ENCODE results near the gene EMSY.

EMSY gene

GRCh38 chr11:76558473-76558872, 113.7 kb downstream of the EMSY start:
- H3K36me3 ChIP-seq (ENCODE audit: insufficient read depth) = no peaks in the 10 kb centered on the region
- H3K79me2 ChIP-seq (ENCODE audit: insufficient read depth, low read depth) = no peaks in the 10 kb centered on the region
- no peaks in the 10 kb centered on the region for H3K27me3 ChIP-seq (ENCODE audit: insufficient read depth, low read depth)
- no peak overlapping the region for H3K27ac ChIP-seq
- H3K9ac ChIP-seq = no peak overlapping the region
- H2AFZ ChIP-seq (ENCODE audit: low read depth) = no peak overlapping the region
- H4K20me1 ChIP-seq (ENCODE audit: insufficient read depth) = no peaks in the 10 kb centered on the region
- no peaks in the 10 kb centered on the region for H3K4me1 ChIP-seq (ENCODE audit: low read depth, poor library complexity, severe bottlenecking)
- TF ChIP-seq CTCF (conservative IDR thresholded peaks at IDR 0.05; ENCODE audit: low read depth, low read length) = no peak
- no peak overlapping the region for H3K4me2 ChIP-seq
- H3K4me3 ChIP-seq (IDR thresholded peaks at IDR 0.05; ENCODE audit: insufficient read depth, low read depth, low read length) = no peak overlapping the region

- no peak overlapping the region for H3K27ac ChIP-seq
- TF ChIP-seq CTCF (conservative IDR thresholded peaks at IDR 0.05; ENCODE audit: low read depth, low read length) = no peak
- no peak overlapping the region for H2AFZ ChIP-seq (ENCODE audit: low read depth)
- no peak overlapping the region for H3K9ac ChIP-seq
- H3K4me2 ChIP-seq = no peak overlapping the region
- no peaks in the 10 kb centered on the region for H3K79me2 ChIP-seq (ENCODE audit: insufficient read depth, low read depth)
- no peaks in the 10 kb centered on the region for H3K27me3 ChIP-seq (ENCODE audit: insufficient read depth, low read depth)
- H4K20me1 ChIP-seq (ENCODE audit: insufficient read depth) = no peaks in the 10 kb centered on the region
- no peaks in the 10 kb centered on the region for H3K36me3 ChIP-seq (ENCODE audit: insufficient read depth)
- H3K4me3 ChIP-seq (IDR thresholded peaks at IDR 0.05; ENCODE audit: insufficient read depth, low read depth, low read length) = no peak overlapping the region
- H3K4me1 ChIP-seq (ENCODE audit: low read depth, poor library complexity, severe bottlenecking) = no peaks in the 10 kb centered on the region
Measured at GRCh38 chr11:76558891-76559290, 114.1 kb downstream of the EMSY start.

- H3K79me2 ChIP-seq (ENCODE audit: insufficient read depth, low read depth) = no peaks in the 10 kb centered on the region
- TF ChIP-seq CTCF (conservative IDR thresholded peaks at IDR 0.05; ENCODE audit: low read depth, low read length) = no peak
- H3K36me3 ChIP-seq (ENCODE audit: insufficient read depth) = no peaks in the 10 kb centered on the region
- no peak overlapping the region for H3K4me2 ChIP-seq
- H3K27ac ChIP-seq = no peak overlapping the region
- H2AFZ ChIP-seq (ENCODE audit: low read depth) = no peak overlapping the region
- H3K9ac ChIP-seq = no peak overlapping the region
- no peaks in the 10 kb centered on the region for H4K20me1 ChIP-seq (ENCODE audit: insufficient read depth)
- no peak overlapping the region for H3K4me3 ChIP-seq (IDR thresholded peaks at IDR 0.05; ENCODE audit: insufficient read depth, low read depth, low read length)
- no peaks in the 10 kb centered on the region for H3K27me3 ChIP-seq (ENCODE audit: insufficient read depth, low read depth)
- no peaks in the 10 kb centered on the region for H3K4me1 ChIP-seq (ENCODE audit: low read depth, poor library complexity, severe bottlenecking)
Measured at GRCh38 chr11:76559346-76559745, 114.5 kb downstream of the EMSY start.

- Histone ChIP-seq H4K20me1 (ENCODE audit: insufficient read depth) (no peaks in the 10 kb centered on the region), H3K27me3 (ENCODE audit: insufficient read depth, low read depth) (no peaks in the 10 kb centered on the region), H3K4me3 (IDR thresholded peaks at IDR 0.05; ENCODE audit: insufficient read depth, low read depth, low read length) (no peak overlapping the region), H3K4me1 (ENCODE audit: low read depth, poor library complexity, severe bottlenecking) (no peaks in the 10 kb centered on the region), H3K9ac (no peak overlapping the region), H3K79me2 (ENCODE audit: insufficient read depth, low read depth) (no peaks in the 10 kb centered on the region), H3K4me2 (no peak overlapping the region), H2AFZ (ENCODE audit: low read depth) (no peak overlapping the region), H3K36me3 (ENCODE audit: insufficient read depth) (no peaks in the 10 kb centered on the region), H3K27ac (no peak overlapping the region)
- TF ChIP-seq CTCF (conservative IDR thresholded peaks at IDR 0.05; ENCODE audit: low read depth, low read length) = no peak
Measured at GRCh38 chr11:76560219-76560618, 115.4 kb downstream of the EMSY start.

GRCh38 chr11:76561245-76561644, 116.4 kb downstream of the EMSY start:
- Histone ChIP-seq H3K79me2 (ENCODE audit: insufficient read depth, low read depth) (no peaks in the 10 kb centered on the region), H3K9ac (no peak overlapping the region), H4K20me1 (ENCODE audit: insufficient read depth) (no peaks in the 10 kb centered on the region), H2AFZ (ENCODE audit: low read depth) (no peak overlapping the region), H3K27ac (no peak overlapping the region), H3K4me2 (no peak overlapping the region), H3K4me3 (IDR thresholded peaks at IDR 0.05; ENCODE audit: insufficient read depth, low read depth, low read length) (no peak overlapping the region), H3K27me3 (ENCODE audit: insufficient read depth, low read depth) (no peaks in the 10 kb centered on the region), H3K4me1 (ENCODE audit: low read depth, poor library complexity, severe bottlenecking) (no peaks in the 10 kb centered on the region), H3K36me3 (ENCODE audit: insufficient read depth) (no peaks in the 10 kb centered on the region)
- no peak for TF ChIP-seq CTCF (conservative IDR thresholded peaks at IDR 0.05; ENCODE audit: low read depth, low read length)

All from KMS-11 (cell line).